GM19035 (cell line): Measurements from ENCODE around the gene QDPR.

ENCODE experiments used
- ATAC-seq: cut with Tn5 transposase; IDR thresholded peaks from one replicate; pipeline ENCODE4 v1.9.1; 2021; ENCODE audit not compliant: unreplicated experiment

Gene QDPR

GRCh38 chr4:17436750-17437090 lies 75.2 kb downstream of the QDPR start:
- no peak for ATAC-seq
